Measurements from ENCODE around the gene TMEM184A.

DNA sequence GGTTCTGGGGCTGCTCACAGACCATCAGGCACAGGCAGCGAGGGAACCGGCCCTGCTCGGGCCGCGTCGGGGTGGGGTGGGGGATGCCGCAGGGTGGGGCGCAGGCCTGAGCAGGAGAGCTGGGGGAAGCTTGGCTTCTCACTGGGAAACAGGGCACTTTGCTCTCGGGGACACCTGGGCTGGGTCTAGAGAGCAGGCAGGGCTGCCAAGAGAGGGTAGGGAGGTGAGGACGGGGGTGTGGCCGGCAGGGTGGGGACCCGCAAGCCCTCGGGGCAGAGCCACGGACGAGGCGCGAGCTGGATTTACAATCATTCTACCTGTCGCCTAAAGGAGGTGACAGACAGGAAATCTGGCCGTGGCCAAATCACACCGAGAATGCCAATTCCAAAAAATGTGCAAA, 62.9 kb downstream of the TMEM184A start:
- TF ChIP-seq, protein P1, sequence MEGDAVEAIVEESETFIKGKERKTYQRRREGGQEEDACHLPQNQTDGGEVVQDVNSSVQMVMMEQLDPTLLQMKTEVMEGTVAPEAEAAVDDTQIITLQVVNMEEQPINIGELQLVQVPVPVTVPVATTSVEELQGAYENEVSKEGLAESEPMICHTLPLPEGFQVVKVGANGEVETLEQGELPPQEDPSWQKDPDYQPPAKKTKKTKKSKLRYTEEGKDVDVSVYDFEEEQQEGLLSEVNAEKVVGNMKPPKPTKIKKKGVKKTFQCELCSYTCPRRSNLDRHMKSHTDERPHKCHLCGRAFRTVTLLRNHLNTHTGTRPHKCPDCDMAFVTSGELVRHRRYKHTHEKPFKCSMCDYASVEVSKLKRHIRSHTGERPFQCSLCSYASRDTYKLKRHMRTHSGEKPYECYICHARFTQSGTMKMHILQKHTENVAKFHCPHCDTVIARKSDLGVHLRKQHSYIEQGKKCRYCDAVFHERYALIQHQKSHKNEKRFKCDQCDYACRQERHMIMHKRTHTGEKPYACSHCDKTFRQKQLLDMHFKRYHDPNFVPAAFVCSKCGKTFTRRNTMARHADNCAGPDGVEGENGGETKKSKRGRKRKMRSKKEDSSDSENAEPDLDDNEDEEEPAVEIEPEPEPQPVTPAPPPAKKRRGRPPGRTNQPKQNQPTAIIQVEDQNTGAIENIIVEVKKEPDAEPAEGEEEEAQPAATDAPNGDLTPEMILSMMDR (IDR thresholded peaks at IDR 0.05): no peak
- TF ChIP-seq POLR2A (IDR thresholded peaks at IDR 0.05): no peak

Data from uterus (tissue), 2 donors.